DOHH2 (cell line): Measurements from ENCODE around the gene APEH.

Experiments used
- H3F3A ChIP-seq: fragments of 200-600 bp; sonication (generic), shearing (Covaris generic); 2 replicates; pipeline ENCODE4 v1.6.0; 2016; ENCODE audit warnings: antibody characterized with exemption, mild to moderate bottlenecking; ENCODE audit not compliant: control insufficient read depth, insufficient read depth
- H3K27ac ChIP-seq: fragments of 200-600 bp; sonication (generic); 2 replicates; pipeline ENCODE4 v1.5.1; 2014; ENCODE audit warnings: low read depth, mild to moderate bottlenecking, low read length, moderate library complexity
- H3K27me3 ChIP-seq: fragments of 200-600 bp; sonication (generic); 2 replicates; pipeline ENCODE4 v1.6.1; 2014; ENCODE audit warnings: mild to moderate bottlenecking, low read length, mixed read lengths; ENCODE audit not compliant: control insufficient read depth
- H3K36me3 ChIP-seq: fragments of 200-600 bp; sonication (generic); 2 replicates; pipeline ENCODE4 v1.6.1; 2014; ENCODE audit warnings: mild to moderate bottlenecking, low read length, moderate library complexity, mixed read lengths; ENCODE audit not compliant: control insufficient read depth
- H3K4me1 ChIP-seq: fragments of 200-600 bp; sonication (generic); 2 replicates; pipeline ENCODE4 v1.6.1; 2014; ENCODE audit warnings: mild to moderate bottlenecking, low read length, mixed read lengths; ENCODE audit not compliant: control insufficient read depth
- H3K4me2 ChIP-seq: fragments of 200-600 bp; sonication (generic); 2 replicates; pipeline ENCODE4 v1.6.0; 2014; ENCODE audit warnings: mild to moderate bottlenecking, low read length, moderate library complexity
- H3K4me3 ChIP-seq: fragments of 200-600 bp; sonication (generic); 2 replicates; pipeline ENCODE4 v1.5.1; 2014; ENCODE audit warnings: mild to moderate bottlenecking, low read length, mixed read lengths
- H3K79me2 ChIP-seq: fragments of 200-600 bp; sonication (generic); 2 replicates; pipeline ENCODE4 v1.6.1; 2014; ENCODE audit warnings: mild to moderate bottlenecking, low read length, mixed read lengths; ENCODE audit not compliant: control insufficient read depth
- H3K9me2 ChIP-seq: fragments of 200-600 bp; sonication (generic); replicated peaks from 2 replicates; pipeline ENCODE4 v1.6.1; 2014; ENCODE audit warnings: mild to moderate bottlenecking, low read length, mixed read lengths; ENCODE audit not compliant: control insufficient read depth
- H3K9me3 ChIP-seq: fragments of 200-600 bp; sonication (generic); 2 replicates; pipeline ENCODE4 v1.6.1; 2014; ENCODE audit warnings: antibody characterized with exemption, low read length, mixed read lengths; ENCODE audit not compliant: control insufficient read depth, insufficient read depth
- H4K20me1 ChIP-seq: fragments of 200-600 bp; sonication (generic); 2 replicates; pipeline ENCODE4 v1.6.0; 2014; ENCODE audit warnings: low read depth, mild to moderate bottlenecking, antibody characterized with exemption, low read length, moderate library complexity; ENCODE audit not compliant: control insufficient read depth, insufficient read depth
- EZH2phosphoT487 ChIP-seq: fragments of 200-600 bp; sonication (generic); IDR thresholded peaks from 2 replicates; pipeline ENCODE4 v1.6.1; 2017; ENCODE audit warnings: borderline replicate concordance, mild to moderate bottlenecking, antibody characterized with exemption, low read length, moderate library complexity, mixed read lengths
- TF ChIP-seq, protein P1 (sequence below): fragments of 200-600 bp; sonication (generic); IDR thresholded peaks from one replicate; pipeline ENCODE4 v1.5.1; 2014; ENCODE audit warnings: antibody characterized with exemption, mild to moderate bottlenecking, low read depth, low read length; ENCODE audit not compliant: poor library complexity, severe bottlenecking

APEH gene

DNA sequence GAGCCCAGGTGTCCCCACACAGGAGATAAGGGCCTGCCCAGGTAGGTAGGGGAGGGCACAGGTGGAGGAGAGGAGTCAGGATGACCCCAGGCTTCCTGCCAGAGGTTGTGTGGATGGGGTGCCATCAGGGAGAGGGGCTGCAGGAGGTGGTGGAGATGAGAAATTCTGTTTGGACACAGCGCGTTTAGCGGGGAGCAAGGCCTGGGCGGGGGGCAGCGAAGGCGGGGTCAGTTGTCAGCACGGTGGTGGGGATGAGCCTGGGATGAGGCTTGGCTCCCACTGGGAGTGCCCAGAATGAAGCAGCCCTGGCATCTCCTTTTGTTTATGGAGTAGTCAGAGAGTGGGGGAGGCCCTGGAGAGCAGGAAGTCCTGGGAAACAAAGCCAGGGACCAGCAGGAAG is 29.8 kb downstream of the APEH start:
- Histone ChIP-seq H3K27ac (no peak overlapping the region), H3K9me2 (no peaks in the 10 kb centered on the region), H3K4me1 (no peaks in the 10 kb centered on the region), H3K27me3 (no peaks in the 10 kb centered on the region), H3K4me3 (no peak overlapping the region), H4K20me1 (no peaks in the 10 kb centered on the region), H3K79me2 (no peaks in the 10 kb centered on the region), H3K36me3 (peaks cover 29% of the 10 kb centered on the region), H3F3A (no peaks in the 10 kb centered on the region), H3K4me2 (no peak overlapping the region), H3K9me3 (no peaks in the 10 kb centered on the region)
- TF ChIP-seq EZH2phosphoT487 = no peak
- TF ChIP-seq, protein P1, sequence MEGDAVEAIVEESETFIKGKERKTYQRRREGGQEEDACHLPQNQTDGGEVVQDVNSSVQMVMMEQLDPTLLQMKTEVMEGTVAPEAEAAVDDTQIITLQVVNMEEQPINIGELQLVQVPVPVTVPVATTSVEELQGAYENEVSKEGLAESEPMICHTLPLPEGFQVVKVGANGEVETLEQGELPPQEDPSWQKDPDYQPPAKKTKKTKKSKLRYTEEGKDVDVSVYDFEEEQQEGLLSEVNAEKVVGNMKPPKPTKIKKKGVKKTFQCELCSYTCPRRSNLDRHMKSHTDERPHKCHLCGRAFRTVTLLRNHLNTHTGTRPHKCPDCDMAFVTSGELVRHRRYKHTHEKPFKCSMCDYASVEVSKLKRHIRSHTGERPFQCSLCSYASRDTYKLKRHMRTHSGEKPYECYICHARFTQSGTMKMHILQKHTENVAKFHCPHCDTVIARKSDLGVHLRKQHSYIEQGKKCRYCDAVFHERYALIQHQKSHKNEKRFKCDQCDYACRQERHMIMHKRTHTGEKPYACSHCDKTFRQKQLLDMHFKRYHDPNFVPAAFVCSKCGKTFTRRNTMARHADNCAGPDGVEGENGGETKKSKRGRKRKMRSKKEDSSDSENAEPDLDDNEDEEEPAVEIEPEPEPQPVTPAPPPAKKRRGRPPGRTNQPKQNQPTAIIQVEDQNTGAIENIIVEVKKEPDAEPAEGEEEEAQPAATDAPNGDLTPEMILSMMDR = no peak

DNA sequence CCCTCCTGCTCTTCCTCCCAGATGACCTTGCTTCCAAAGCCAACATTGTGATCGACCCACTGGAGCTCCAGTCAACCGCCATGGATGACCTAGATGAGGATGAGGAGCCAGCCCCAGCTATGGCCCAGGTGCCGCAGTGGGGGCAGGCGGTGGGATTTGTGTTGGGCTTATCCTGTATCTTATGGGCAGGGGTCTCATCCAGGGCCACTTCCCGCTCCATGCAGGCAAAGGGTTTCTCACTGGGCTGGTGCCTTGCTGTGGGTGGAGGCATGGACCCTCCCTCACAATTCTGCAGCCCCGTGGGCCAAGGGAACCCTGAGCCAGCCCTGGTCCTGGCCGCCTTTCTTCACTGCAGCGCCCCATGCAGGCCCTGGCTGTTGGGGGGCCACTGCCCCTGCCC is 30.5 kb downstream of the APEH start:
- no peak overlapping the region for H3K4me3 ChIP-seq
- H3K9me3 ChIP-seq = no peaks in the 10 kb centered on the region
- no peaks in the 10 kb centered on the region for H3K79me2 ChIP-seq
- no peaks in the 10 kb centered on the region for H3K9me2 ChIP-seq
- no peak overlapping the region for H3K4me2 ChIP-seq
- no peaks in the 10 kb centered on the region for H4K20me1 ChIP-seq
- H3K27ac ChIP-seq = no peak overlapping the region
- H3F3A ChIP-seq = no peaks in the 10 kb centered on the region
- no peaks in the 10 kb centered on the region for H3K4me1 ChIP-seq
- H3K36me3 ChIP-seq = peaks cover 29% of the 10 kb centered on the region
- H3K27me3 ChIP-seq = no peaks in the 10 kb centered on the region
- TF ChIP-seq, protein P1 = no peak
- no peak for TF ChIP-seq EZH2phosphoT487

DNA sequence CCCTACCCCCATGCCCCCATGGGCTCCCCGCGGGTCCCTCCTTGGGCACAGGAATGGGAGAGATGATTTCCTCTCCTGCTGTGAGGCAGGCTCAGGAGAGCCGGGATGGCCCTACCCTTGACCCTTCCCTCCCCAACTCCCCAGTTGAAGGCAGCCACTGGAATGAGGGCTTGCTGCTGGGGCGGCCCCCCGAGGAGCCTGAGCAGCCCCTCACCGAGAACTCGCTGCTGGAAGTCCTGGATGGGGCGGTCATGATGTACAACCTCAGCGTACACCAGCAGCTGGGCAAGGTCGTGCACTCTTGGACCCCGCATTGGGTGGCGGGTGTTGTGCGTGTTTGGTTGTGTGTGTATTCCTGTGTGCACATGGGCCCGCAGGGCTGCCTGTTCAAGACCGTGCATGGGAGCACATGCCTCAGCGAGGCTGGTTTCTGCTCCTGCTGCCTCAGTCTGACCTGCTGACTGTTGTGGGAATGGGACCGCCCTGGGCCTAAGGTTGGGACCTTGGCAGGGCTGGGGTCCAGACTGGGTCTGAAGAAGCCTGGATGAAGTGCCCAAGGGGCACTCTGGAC is 31.3 kb downstream of the APEH start:
- Histone ChIP-seq H3K36me3 (peaks cover 29% of the 10 kb centered on the region), H3F3A (no peaks in the 10 kb centered on the region), H4K20me1 (no peaks in the 10 kb centered on the region), H3K27me3 (no peaks in the 10 kb centered on the region), H3K4me3 (no peak overlapping the region), H3K27ac (no peak overlapping the region), H3K4me2 (no peak overlapping the region), H3K4me1 (no peaks in the 10 kb centered on the region), H3K9me3 (no peaks in the 10 kb centered on the region), H3K79me2 (no peaks in the 10 kb centered on the region), H3K9me2 (no peaks in the 10 kb centered on the region)
- no peak for TF ChIP-seq EZH2phosphoT487
- TF ChIP-seq, protein P1 = no peak
